H1 (cell line): ENCODE results near the gene RASA1. TPM values are rescaled to one million over a fixed set of nuclear protein-coding genes. Genes with fewer than 3 reads are reported as not detected.

Experiments used
- CTCF ChIA-PET: fragments of 300-600 bp; sonication (Branson Sonifier 250); formaldehyde crosslinking; loops from one replicate; lab custom pipeline; 2021; ENCODE audit not compliant: partially characterized antibody; lab: Charles Lee
- POLR2A ChIA-PET: fragments of 300-600 bp; sonication (Branson Sonifier 250); formaldehyde crosslinking; loops from one replicate; lab custom pipeline; 2021; ENCODE audit warnings: inconsistent platforms; ENCODE audit not compliant: partially characterized antibody; lab: Charles Lee
- DNase-seq, 2 experiments: peaks; one replicate each; pipeline versions ENCODE4 v3.0.0 to v3.0.0-alpha.2; 2010 to 2022; ENCODE audit warnings: low spot score in 2 of 2, low read depth in 1 of 2, mixed read lengths in 1 of 2
- FAIRE-seq: peaks from 2 replicates; lab custom pipeline; 2011; peaks lifted over from hg19 to GRCh38; lab: Jason Lieb, UNC
- H2AFZ ChIP-seq: 2 replicates; pipeline ENCODE4 v1.8.1; 2012; ENCODE audit warnings: low read length, inconsistent platforms
- H2AK5ac ChIP-seq: 2 replicates; pipeline ENCODE4 v1.6.1; 2013; ENCODE audit warnings: low read depth, low read length
- H2BK120ac ChIP-seq: replicated peaks from 2 replicates; pipeline ENCODE3; 2013; ENCODE audit warnings: low read depth, low read length, inconsistent platforms
- H2BK12ac ChIP-seq: 2 replicates; pipeline ENCODE4 v1.6.1; 2013; ENCODE audit warnings: low read depth, low read length
- H2BK15ac ChIP-seq: 2 replicates; pipeline ENCODE4 v1.6.1; 2013; ENCODE audit warnings: low read length
- H2BK20ac ChIP-seq: 2 replicates; pipeline ENCODE4 v1.6.1; 2013; ENCODE audit warnings: low read length
- H2BK5ac ChIP-seq: 2 replicates; pipeline ENCODE4 v1.6.1; 2013; ENCODE audit warnings: low read depth, low read length
- H3K14ac ChIP-seq: 2 replicates; pipeline ENCODE4 v1.6.1; 2013; ENCODE audit warnings: inconsistent platforms; ENCODE audit not compliant: insufficient read length
- H3K18ac ChIP-seq: 2 replicates; pipeline ENCODE4 v1.6.1; 2013; ENCODE audit warnings: low read length; ENCODE audit errors: extremely low read depth
- H3K23ac ChIP-seq: 2 replicates; pipeline ENCODE4 v1.6.1; 2013; ENCODE audit warnings: inconsistent platforms; ENCODE audit not compliant: insufficient read length
- H3K23me2 ChIP-seq: 2 replicates; pipeline ENCODE4 v1.6.1; 2013; ENCODE audit warnings: low read depth, low read length
- H3K27ac ChIP-seq: 2 replicates; pipeline ENCODE4 v1.6.1; 2011; ENCODE audit warnings: low read depth, low read length, inconsistent platforms
- H3K27me3 ChIP-seq, 4 experiments: replicated peaks in 1 of 4; 1 replicate in 1 of 4; 2 replicates in 3 of 4; pipeline versions ENCODE4 v1.6.1 to v1.8.1; 2011 to 2013; ENCODE audit warnings: low read length in 3 of 4, mild to moderate bottlenecking in 3 of 4, inconsistent platforms in 2 of 4, mixed read lengths in 2 of 4, moderate library complexity in 1 of 4; ENCODE audit not compliant: control insufficient read depth in 3 of 4, insufficient read depth in 3 of 4; ENCODE audit errors: extremely low read depth in 1 of 4
- H3K36me3 ChIP-seq, 4 experiments: 2 replicates each; pipeline versions ENCODE4 v1.6.1 to v1.8.1; 2011 to 2013; ENCODE audit warnings: mild to moderate bottlenecking in 4 of 4, low read length in 3 of 4, moderate library complexity in 2 of 4, control low read depth in 1 of 4, inconsistent platforms in 1 of 4; ENCODE audit not compliant: insufficient read depth in 4 of 4, control insufficient read depth in 2 of 4
- H3K4ac ChIP-seq: replicated peaks from 2 replicates; pipeline ENCODE3; 2013; ENCODE audit warnings: low read length, low read depth, mixed read lengths, inconsistent platforms; ENCODE audit not compliant: insufficient read length
- H3K4me1 ChIP-seq, 4 experiments: replicated peaks in 1 of 4; 1 replicate in 1 of 4; 2 replicates in 3 of 4; pipeline versions ENCODE4 v1.6.1 to v1.8.1; 2011 to 2013; ENCODE audit warnings: low read length in 3 of 4, inconsistent platforms in 2 of 4, mixed read lengths in 1 of 4; ENCODE audit not compliant: insufficient read depth in 4 of 4, control insufficient read depth in 3 of 4
- H3K4me2 ChIP-seq, 2 experiments: 2 replicates each; pipeline versions ENCODE4 v1.6.1 to v1.8.1; 2011 to 2013; ENCODE audit warnings: low read depth in 2 of 2, low read length in 2 of 2, control low read depth in 1 of 2, inconsistent platforms in 1 of 2, mild to moderate bottlenecking in 1 of 2; ENCODE audit not compliant: insufficient read depth in 1 of 2
- H3K4me3 ChIP-seq, 4 experiments: fragments of 200-600, 300-600 bp in 1 of 4; sonication (generic), shearing (Covaris generic), sonication (Bioruptor Twin) in 1 of 4; 2 replicates each; pipeline versions ENCODE4 v1.5.1 to v1.8.1; 2011 to 2016; ENCODE audit warnings: low read length in 4 of 4, low read depth in 3 of 4, control low read depth in 2 of 4, inconsistent platforms in 2 of 4, mild to moderate bottlenecking in 2 of 4, mixed read lengths in 1 of 4, moderate library complexity in 1 of 4; ENCODE audit not compliant: insufficient read depth in 2 of 4; ENCODE audit errors: extremely low read depth in 1 of 4
- H3K56ac ChIP-seq: replicated peaks from 2 replicates; pipeline ENCODE3; 2013; ENCODE audit warnings: low read depth, mild to moderate bottlenecking, mixed read lengths, low read length, inconsistent platforms; ENCODE audit not compliant: insufficient read length
- H3K79me1 ChIP-seq: 2 replicates; pipeline ENCODE4 v1.6.1; 2013; ENCODE audit warnings: low read depth, low read length, control low read depth
- H3K79me2 ChIP-seq, 2 experiments: 2 replicates each; pipeline versions ENCODE4 v1.6.1 to v1.8.1; 2012 to 2013; ENCODE audit warnings: low read length in 2 of 2, mild to moderate bottlenecking in 2 of 2, inconsistent platforms in 1 of 2; ENCODE audit not compliant: insufficient read depth in 2 of 2, control insufficient read depth in 1 of 2
- H3K9ac ChIP-seq, 4 experiments: replicated peaks in 1 of 4; 1 replicate in 1 of 4; 2 replicates in 3 of 4; pipeline versions ENCODE4 v1.6.1 to v1.8.1; 2011 to 2013; ENCODE audit warnings: low read depth in 3 of 4, low read length in 3 of 4, control low read depth in 2 of 4, mild to moderate bottlenecking in 2 of 4, moderate library complexity in 2 of 4, inconsistent platforms in 1 of 4; ENCODE audit errors: extremely low read depth in 1 of 4
- H3K9me3 ChIP-seq, 2 experiments: 2 replicates each; pipeline versions ENCODE4 v1.6.1 to v1.8.1; 2012 to 2013; ENCODE audit warnings: mild to moderate bottlenecking in 2 of 2, moderate library complexity in 2 of 2, control low read depth in 1 of 2, inconsistent platforms in 1 of 2, low read depth in 1 of 2, low read length in 1 of 2, mixed read lengths in 1 of 2; ENCODE audit not compliant: insufficient read depth in 2 of 2
- H4K20me1 ChIP-seq, 2 experiments: replicated peaks in 1 of 2; 2 replicates each; pipeline versions ENCODE3 to v1.8.1; 2011 to 2013; ENCODE audit warnings: inconsistent platforms in 2 of 2, low read length in 2 of 2, mild to moderate bottlenecking in 1 of 2; ENCODE audit not compliant: insufficient read depth in 2 of 2, control insufficient read depth in 1 of 2
- H4K5ac ChIP-seq: 2 replicates; pipeline ENCODE4 v1.6.1; 2013; ENCODE audit warnings: low read length, low read depth, mixed read lengths, inconsistent platforms; ENCODE audit not compliant: insufficient read length
- H4K8ac ChIP-seq: 2 replicates; pipeline ENCODE4 v1.8.0; 2013; ENCODE audit warnings: mild to moderate bottlenecking, moderate library complexity, low read length, inconsistent platforms; ENCODE audit not compliant: insufficient read depth; ENCODE audit errors: extremely low read depth
- H4K91ac ChIP-seq: replicated peaks from 2 replicates; pipeline ENCODE3; 2013; ENCODE audit warnings: low read length, mixed read lengths, inconsistent platforms; ENCODE audit not compliant: insufficient read length
- CTBP2 ChIP-seq: IDR thresholded peaks from 2 replicates; pipeline ENCODE4 v1.7.0; 2011; ENCODE audit warnings: borderline replicate concordance, mild to moderate bottlenecking, moderate library complexity, mixed read lengths, low read length; ENCODE audit not compliant: insufficient read depth, insufficient read length
- EP300 ChIP-seq, 2 experiments: IDR thresholded peaks; 1 replicate in 1 of 2; 2 replicates in 1 of 2; pipeline ENCODE4 v1.6.1; 2011 to 2012; ENCODE audit warnings: low read depth in 2 of 2, low read length in 2 of 2, mild to moderate bottlenecking in 2 of 2, borderline replicate concordance in 1 of 2, inconsistent platforms in 1 of 2, moderate library complexity in 1 of 2
- HDAC6 ChIP-seq: IDR thresholded peaks from one replicate; pipeline ENCODE4 v1.7.1; 2012; ENCODE audit warnings: low read depth, mild to moderate bottlenecking, inconsistent platforms, low read length, moderate library complexity
- PHF8 ChIP-seq: fragments of 200-600 bp; sonication (generic); conservative IDR thresholded peaks from 2 replicates; pipeline ENCODE4 v1.7.1; 2012; ENCODE audit warnings: low read depth, mild to moderate bottlenecking, inconsistent platforms, low read length, moderate library complexity
- TAF1 ChIP-seq: IDR thresholded peaks from 2 replicates; pipeline ENCODE4 v1.6.1; 2011; ENCODE audit warnings: mild to moderate bottlenecking, low read depth, low read length
- TBP ChIP-seq: IDR thresholded peaks from 2 replicates; pipeline ENCODE4 v1.6.1; 2011; ENCODE audit warnings: low read depth, low read length, improper control_type of control experiment
- WGBS, 2 experiments: shearing (Covaris generic) in 1 of 2; methylation state at CpG; one replicate each; pipeline versions ENCODE4 v1.1.6 to v1.1.7; 2013 to 2015; ENCODE audit warnings: low lambda C conversion rate in 2 of 2, mixed read lengths in 2 of 2, inconsistent platforms in 1 of 2, low coverage in 1 of 2, missing lambda C conversion rate in 1 of 2; ENCODE audit not compliant: insufficient replicate concordance in 2 of 2, insufficient coverage in 1 of 2, insufficient read length in 1 of 2; ENCODE audit errors: extremely low coverage in 1 of 2, missing lambda C conversion rate in 1 of 2; 5-methylcytosine and 5-hydroxymethylcytosine counted together
- polyA plus RNA-seq, 7 experiments: library from polyadenylated mRNA; depleted of rRNA in 3 of 7; stranded (reverse) in 5 of 7; unstranded in 2 of 7; fragments of >200 nt in 5 of 7; fragments of 200-250 nt in 2 of 7; gene quantifications; 1 replicate in 5 of 7; 2 replicates in 1 of 7; 4 replicates in 1 of 7; pipeline versions ENCODE4 v1.2.1 to v1.2.3, GENCODE V29; 2011 to 2013; ENCODE audit warnings: missing spikeins in 2 of 7, mixed read lengths in 2 of 7
- total RNA-seq: library from RNA; stranded (reverse); fragmentation: NEBNext Ultra II Directional; extraction: Animal tissue kit (Norgen Biotek cat#: 25700); gene quantifications from 2 replicates; pipeline ENCODE4 v1.2.1, GENCODE V29; 2021
- TF ChIP-seq, protein P1 (sequence below): IDR thresholded peaks from 2 replicates; pipeline ENCODE4 v1.6.1; 2011; ENCODE audit warnings: low read length, improper control_type of control experiment

Gene RASA1
- total and polyA plus RNA-seq, 2 of the 8 experiments (the other 6 are each of a cell fraction or from before 2014, with no cell fraction given): 15.9 to 33.8 TPM

DNA sequence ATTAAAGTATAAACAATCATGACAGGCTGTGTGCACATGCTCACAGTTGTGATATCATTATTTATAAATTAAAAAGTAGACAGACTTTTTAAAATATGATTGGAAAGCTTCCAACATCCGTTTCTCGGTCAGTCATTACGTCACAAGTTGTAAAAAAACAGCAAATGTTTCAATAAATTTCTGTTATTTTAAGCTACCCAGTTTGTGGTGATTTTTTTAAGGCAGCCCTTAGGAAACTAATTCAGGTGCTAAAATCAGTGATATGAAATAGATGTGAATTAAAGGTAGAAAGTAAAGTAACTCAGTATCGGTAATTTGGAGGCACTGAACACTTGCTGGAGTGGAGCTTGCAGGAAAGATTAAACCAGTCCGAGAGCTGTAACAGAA is 143.9 kb downstream of the RASA1 start:
- Histone ChIP-seq H2AFZ (no peak overlapping the region; the same call in 1 of the 2 replicates), H4K91ac (no peak overlapping the region), H3K56ac (no peak overlapping the region), H2BK120ac (no peak overlapping the region), H3K4ac (no peak overlapping the region), H4K8ac (no peak overlapping the region), H2BK5ac (no peak overlapping the region), H3K27me3 (no peaks in the 10 kb centered on the region), H3K79me2 (peaks cover 3 to 23% of the 10 kb centered on the region in 2 experiments; a peak in 3 of 4 replicates), H3K4me1 (peaks cover 0 to 3% (median 0%) of the 10 kb centered on the region in 4 experiments; a peak in 2 of 7 replicates), H4K20me1 (peaks cover 0 to 2% of the 10 kb centered on the region in 2 experiments), H3K18ac (no peak overlapping the region), H2BK20ac (no peak overlapping the region), H3K27ac (no peak overlapping the region), H4K5ac (no peak overlapping the region), H3K79me1 (peaks cover 7% of the 10 kb centered on the region; the same call in 1 of the 2 replicates), H3K4me3 (peak overlapping the region; percentile 90 to 98 (median 91)), H3K23ac (no peak overlapping the region), H2AK5ac (no peak overlapping the region), H3K9ac (peak overlapping the region; percentile 44 to 98 (median 92)), H3K9me3 (no peaks in the 10 kb centered on the region), H3K14ac (no peak overlapping the region), H3K4me2 (peak overlapping the region; percentile 90 to 94), H2BK15ac (no peak overlapping the region), H3K36me3 (peaks cover 13 to 41% (median 24%) of the 10 kb centered on the region in 4 experiments), H3K23me2 (peaks cover 7% of the 10 kb centered on the region), H2BK12ac (no peak overlapping the region)
- 73% methylated on average over 5 of the region's 5 CpGs; no CpG with 5 or more reads in 1 of the 2 experiments for WGBS, 2 experiments
- DNase-seq: no peak
- FAIRE-seq: no peak
- ChIA-PET CTCF (interaction anchor here (0.7 to 1.8 kb wide), 3 partner anchors 12 to 21 kb away, joined by 3 to 7 read pairs (median 4); no protein-coding TSS in a partner anchor), POLR2A (interaction anchor here (0.6 to 2.2 kb wide), 4 partner anchors 8 to 441 kb away, joined by 3 to 7 read pairs (median 4); no protein-coding TSS in a partner anchor)
- TF ChIP-seq EP300 (IDR thresholded peaks at IDR 0.05; ENCODE audit: borderline replicate concordance in 1 of 2, low read depth in 2 of 2, low read length in 2 of 2) (no peak), TAF1 (no peak), HDAC6 (no peak), TBP (no peak), PHF8 (no peak), CTBP2 (no peak)
- TF ChIP-seq, protein P1, sequence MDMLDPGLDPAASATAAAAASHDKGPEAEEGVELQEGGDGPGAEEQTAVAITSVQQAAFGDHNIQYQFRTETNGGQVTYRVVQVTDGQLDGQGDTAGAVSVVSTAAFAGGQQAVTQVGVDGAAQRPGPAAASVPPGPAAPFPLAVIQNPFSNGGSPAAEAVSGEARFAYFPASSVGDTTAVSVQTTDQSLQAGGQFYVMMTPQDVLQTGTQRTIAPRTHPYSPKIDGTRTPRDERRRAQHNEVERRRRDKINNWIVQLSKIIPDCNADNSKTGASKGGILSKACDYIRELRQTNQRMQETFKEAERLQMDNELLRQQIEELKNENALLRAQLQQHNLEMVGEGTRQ: no peak
